Gastroesophageal sphincter (tissue), 4 donors: Measurements from ENCODE around the gene LETMD1. TPM values are rescaled to one million over a fixed set of nuclear protein-coding genes. Genes with fewer than 3 reads are reported as not detected.

ENCODE experiments used
- ATAC-seq: fragments of 150-250 bp; one replicate; pipeline ENCODE4 v1.9.1; 2016; ENCODE audit warnings: mild to moderate bottlenecking, moderate library complexity
- H3K27ac ChIP-seq, 4 donors: fragments of 200-600 bp; sonication (generic) in 3 of 4; 1 replicate in 3 of 4; 2 replicates in 1 of 4; pipeline ENCODE4 v1.5.1; 2016 to 2019
- H3K27me3 ChIP-seq: fragments of 200-600 bp; sonication (generic); one replicate; pipeline ENCODE4 v1.5.1; 2019
- H3K36me3 ChIP-seq, 2 donors: fragments of 200-600 bp; sonication (generic); one replicate each; pipeline ENCODE4 v1.5.1; 2019; ENCODE audit warnings: control low read depth in 1 of 2
- H3K4me1 ChIP-seq, 3 donors: fragments of 200-600 bp; sonication (generic); 1 replicate in 2 of 3; 2 replicates in 1 of 3; pipeline ENCODE4 v1.5.1; 2016 to 2019; ENCODE audit warnings: control low read depth in 2 of 3
- H3K4me3 ChIP-seq, 2 donors: fragments of 200-600 bp; sonication (generic); one replicate each; pipeline ENCODE4 v1.5.1; 2019; ENCODE audit warnings: mild to moderate bottlenecking in 1 of 2, moderate library complexity in 1 of 2
- H3K9me3 ChIP-seq, 3 donors: fragments of 200-600 bp; sonication (generic); one replicate each; pipeline ENCODE4 v1.5.1; 2017 to 2019; ENCODE audit warnings: control low read depth in 2 of 3
- CTCF ChIP-seq, 4 experiments: fragments of 200-600 bp in 2 of 4; fragments of 450-650 bp in 2 of 4; sonication (generic) in 1 of 4; IDR thresholded peaks; one replicate each; pipeline ENCODE4 v1.5.1; 2017 to 2019; ENCODE audit warnings: antibody characterized with exemption in 4 of 4, mild to moderate bottlenecking in 2 of 4, moderate library complexity in 2 of 4
- EP300 ChIP-seq: sonication (generic); formaldehyde crosslinking; IDR thresholded peaks from one replicate; pipeline ENCODE4 v1.6.1; 2017; ENCODE audit warnings: antibody characterized with exemption, mild to moderate bottlenecking
- POLR2A ChIP-seq, 2 donors: fragments of 450-650 bp; IDR thresholded peaks; one replicate each; pipeline ENCODE4 v1.6.1; 2017; ENCODE audit warnings: antibody characterized with exemption in 2 of 2, mild to moderate bottlenecking in 2 of 2, moderate library complexity in 1 of 2
- POLR2AphosphoS5 ChIP-seq: sonication (generic); formaldehyde crosslinking; IDR thresholded peaks from one replicate; pipeline ENCODE4 v1.6.1; 2017; ENCODE audit warnings: antibody characterized with exemption
- WGBS, 2 donors: methylation state at CpG; one replicate each; pipeline ENCODE4 v1.1.5; 2018; ENCODE audit warnings: low coverage in 1 of 2; 5-methylcytosine and 5-hydroxymethylcytosine counted together
- total RNA-seq, 4 donors: library from RNA; depleted of rRNA; stranded (reverse); fragments of >200 nt; gene quantifications; one replicate each; pipeline ENCODE4 v1.1.0, GENCODE V29; 2016

Gene LETMD1
- total RNA-seq, 4 donors from 2014 or later = 30.2 to 49.7 (median 42.6) TPM

- no peaks in the 10 kb centered on the region for H3K9me3 ChIP-seq
- no peaks in the 10 kb centered on the region for H3K27me3 ChIP-seq
- no peak for TF ChIP-seq CTCF (IDR thresholded peaks at IDR 0.05)
- no peak for TF ChIP-seq EP300
- no peak for TF ChIP-seq POLR2AphosphoS5
- TF ChIP-seq POLR2A (IDR thresholded peaks at IDR 0.05) = no peak
- 40 to 67% methylated on average over 1 to 2 of the region's 2 CpGs for WGBS, 2 donors
- H3K4me3 ChIP-seq = no peak overlapping the region
- no peaks in the 10 kb centered on the region for H3K36me3 ChIP-seq
- H3K27ac ChIP-seq = no peak overlapping the region
- ATAC-seq = no peak
- no peaks in the 10 kb centered on the region for H3K4me1 ChIP-seq
These were observed 15.1 kb upstream of the LETMD1 start for GRCh38 chr12:51033048-51033447.

GRCh38 chr12:51033457-51034089 lies 14.6 kb upstream of the LETMD1 start:
- no peak overlapping the region for H3K4me3 ChIP-seq
- H3K9me3 ChIP-seq = no peaks in the 10 kb centered on the region
- no peak for ATAC-seq
- 84 to 88% methylated on average over 3 to 4 of the region's 4 CpGs for WGBS, 2 donors
- no peak overlapping the region for H3K27ac ChIP-seq
- TF ChIP-seq CTCF (IDR thresholded peaks at IDR 0.05) (no peak), EP300 (no peak), POLR2AphosphoS5 (no peak), POLR2A (IDR thresholded peaks at IDR 0.05) (no peak)
- H3K4me1 ChIP-seq = no peaks in the 10 kb centered on the region
- no peaks in the 10 kb centered on the region for H3K36me3 ChIP-seq
- H3K27me3 ChIP-seq = no peaks in the 10 kb centered on the region

GRCh38 chr12:51036279-51036678 lies 11.8 kb upstream of the LETMD1 start:
- 65 to 82% methylated on average over 3 of the region's 3 CpGs for WGBS, 2 donors
- no peak for ATAC-seq
- no peak for TF ChIP-seq POLR2A (IDR thresholded peaks at IDR 0.05)
- no peak for TF ChIP-seq CTCF (IDR thresholded peaks at IDR 0.05)

GRCh38 chr12:51048661-51049251 lies 629 bp downstream of the LETMD1 start:
- no peak for TF ChIP-seq POLR2A (IDR thresholded peaks at IDR 0.05)
- no peak for TF ChIP-seq POLR2AphosphoS5
- TF ChIP-seq CTCF (IDR thresholded peaks at IDR 0.05) = no peak
- TF ChIP-seq EP300 = no peak
- Histone ChIP-seq H3K36me3 (peaks cover 0 to 38% of the 10 kb centered on the region in 2 donors), H3K4me3 (peak overlapping the region; percentile 72 to 74), H3K4me1 (peaks cover 9 to 37% (median 14%) of the 10 kb centered on the region in 3 donors), H3K27ac (peak overlapping the region; percentile 67 to 98 (median 94)), H3K27me3 (no peaks in the 10 kb centered on the region), H3K9me3 (no peaks in the 10 kb centered on the region)
- 26% methylated on average over 11 to 14 of the region's 14 CpGs for WGBS, 2 donors
- no peak for ATAC-seq

More at GRCh38 chr12:51036279-51036678, 11.8 kb upstream of the LETMD1 start:
- Histone ChIP-seq H3K36me3 (no peaks in the 10 kb centered on the region), H3K4me3 (no peak overlapping the region), H3K27me3 (no peaks in the 10 kb centered on the region), H3K9me3 (no peaks in the 10 kb centered on the region), H3K4me1 (no peaks in the 10 kb centered on the region), H3K27ac (no peak overlapping the region)

- Histone ChIP-seq H3K4me3 (peak overlapping the region in 1 of 2 donors; percentile 72), H3K27me3 (no peaks in the 10 kb centered on the region), H3K4me1 (peaks cover 9 to 37% (median 14%) of the 10 kb centered on the region in 3 donors), H3K27ac (peak overlapping the region in 1 of 4 donors; percentile 95), H3K9me3 (no peaks in the 10 kb centered on the region), H3K36me3 (peaks cover 0 to 45% of the 10 kb centered on the region in 2 donors)
- no peak for ATAC-seq
- TF ChIP-seq CTCF (IDR thresholded peaks at IDR 0.05) = no peak
- TF ChIP-seq POLR2A (IDR thresholded peaks at IDR 0.05) = no peak
- TF ChIP-seq POLR2AphosphoS5 = no peak
- no peak for TF ChIP-seq EP300
- WGBS, 2 donors = 68 to 70% methylated on average over 2 to 3 of the region's 3 CpGs
These were observed 1.4 kb downstream of the LETMD1 start for GRCh38 chr12:51049525-51049924.
